HG03442 (cell line): ENCODE data around the gene EPB41L2.

Experiments used
- ATAC-seq: cut with Tn5 transposase; IDR thresholded peaks from one replicate; pipeline ENCODE4 v1.9.1; 2021; ENCODE audit warnings: mild to moderate bottlenecking, moderate library complexity; ENCODE audit not compliant: unreplicated experiment

The EPB41L2 gene

DNA sequence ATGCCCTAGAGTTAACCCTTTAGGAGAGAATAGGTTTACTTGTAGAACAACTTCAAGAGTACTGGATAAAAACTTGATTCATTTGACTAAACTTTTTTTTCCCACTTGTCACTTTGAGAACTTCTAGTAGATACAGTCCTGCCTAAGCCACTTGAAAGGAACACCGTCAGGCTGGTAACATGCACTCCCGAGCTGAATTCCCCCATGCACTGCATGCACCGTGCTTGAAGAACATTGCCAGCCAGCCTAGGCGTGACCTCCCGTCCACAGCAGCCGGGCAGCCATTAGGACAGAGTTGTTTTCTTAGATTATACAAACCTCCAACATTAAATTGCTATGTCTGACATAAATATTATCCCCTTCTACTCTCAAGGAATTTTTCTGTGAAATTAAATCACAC is 183.2 kb downstream of the EPB41L2 start:
- ATAC-seq, result no peak

DNA sequence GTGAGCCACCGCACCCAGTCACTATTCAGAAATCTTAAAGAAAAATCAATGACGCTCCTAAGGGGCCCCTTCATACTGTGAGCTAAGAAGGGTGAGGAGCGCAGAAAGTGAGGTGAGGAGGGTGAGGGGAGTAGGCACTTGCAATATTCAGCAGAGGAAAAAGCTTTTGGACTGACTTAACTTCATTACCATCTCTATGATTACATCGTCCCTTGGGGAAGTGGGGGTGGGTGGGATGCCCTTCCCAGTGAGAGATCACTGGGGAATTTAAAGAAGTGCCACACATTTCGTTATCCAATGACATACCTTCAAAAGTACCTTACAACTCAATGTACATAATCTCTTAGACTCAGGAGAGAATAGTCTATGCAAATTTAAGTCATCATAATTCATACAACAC is 189.3 kb downstream of the EPB41L2 start:
- ATAC-seq, result no peak

DNA sequence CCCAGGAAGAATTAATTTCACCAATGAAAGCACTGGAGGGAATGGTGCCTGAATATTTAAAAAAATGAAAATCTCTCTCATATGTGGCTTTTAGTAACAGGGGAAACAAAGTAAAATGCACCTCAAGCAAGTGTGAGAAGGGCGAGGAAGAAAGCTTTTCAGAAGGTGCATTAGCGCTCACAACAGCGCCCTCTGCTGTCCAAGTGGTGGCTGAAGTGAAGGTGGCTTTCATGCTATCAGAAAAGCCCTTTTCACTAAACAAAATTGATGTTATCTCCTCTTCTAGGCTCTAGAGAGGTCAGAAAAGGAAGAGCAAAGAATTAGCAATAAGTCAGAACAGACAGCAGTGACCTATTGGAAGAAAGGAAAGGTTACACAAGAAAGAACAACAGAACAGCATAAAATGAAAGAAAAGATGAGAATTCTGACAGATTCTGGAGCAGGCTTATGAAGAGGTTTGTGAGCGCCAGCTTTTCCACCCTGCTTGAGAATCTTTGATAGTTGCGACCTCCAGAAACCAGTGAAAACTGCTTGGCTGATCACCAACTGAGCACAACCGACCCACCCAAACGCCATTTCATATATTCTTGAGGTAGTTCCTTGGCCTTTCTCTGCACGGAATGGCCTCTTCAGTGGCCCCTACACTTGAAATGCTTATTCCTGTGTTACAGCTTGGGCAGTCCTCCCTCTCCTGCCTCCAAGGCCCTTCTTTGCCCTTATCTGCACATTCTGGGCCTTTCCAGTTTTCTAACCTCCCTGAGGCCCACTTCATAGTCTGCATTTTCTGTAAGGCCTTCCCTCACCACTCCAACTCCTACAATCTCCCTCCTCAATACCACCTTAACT is 190.6 kb downstream of the EPB41L2 start:
- peak; percentile 70 for ATAC-seq

DNA sequence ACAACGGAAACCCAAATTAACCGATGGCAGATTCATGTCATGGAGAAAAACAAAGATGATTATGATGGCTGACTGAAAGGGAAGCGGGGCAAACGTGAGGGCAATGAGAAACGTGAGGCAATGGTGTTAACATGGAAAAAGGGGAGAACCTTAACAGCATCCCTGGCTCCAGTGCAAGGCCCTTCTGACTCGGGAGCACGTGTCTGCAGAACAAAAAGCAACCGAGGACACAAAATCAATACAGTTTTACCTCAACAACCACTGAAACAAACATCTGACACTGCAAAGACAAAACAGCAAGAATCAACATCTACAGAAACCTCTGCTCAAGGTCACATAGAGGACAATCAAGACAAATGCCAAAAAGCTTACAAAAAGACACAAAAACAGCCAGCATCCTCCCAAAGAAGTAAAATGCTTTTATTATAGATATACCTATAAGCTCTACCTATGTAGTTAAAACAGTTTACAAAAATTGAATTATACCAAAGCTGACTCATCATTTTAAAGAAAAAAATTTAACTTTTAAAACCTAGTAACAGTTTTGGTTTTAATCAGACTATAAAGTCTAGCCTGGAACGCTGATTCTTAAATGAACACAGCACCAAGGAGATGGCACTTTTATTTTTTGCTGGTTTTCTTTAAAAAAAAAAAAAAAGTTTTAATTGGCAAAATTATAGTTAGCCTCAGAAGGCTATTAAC is 192.7 kb downstream of the EPB41L2 start:
- ATAC-seq, result no peak

DNA sequence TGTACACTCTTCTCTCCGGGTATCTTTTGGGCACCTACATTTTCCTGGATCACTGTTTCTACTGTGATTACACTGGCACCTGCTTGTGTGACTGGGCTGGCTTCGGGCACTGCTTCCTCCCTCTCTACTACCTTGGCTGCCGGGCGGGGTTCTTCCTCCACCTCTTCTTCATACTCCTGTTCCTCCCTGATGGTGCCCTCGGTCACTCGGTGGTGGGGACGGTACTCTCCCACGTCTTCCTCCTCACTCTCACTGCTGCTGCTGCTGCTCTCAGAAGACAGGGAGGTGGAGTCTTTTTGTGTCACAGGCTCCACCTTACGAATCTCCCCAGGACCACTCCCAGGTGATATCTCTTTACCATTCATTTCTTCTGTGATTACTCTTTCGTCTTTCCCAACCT is 193.4 kb downstream of the EPB41L2 start:
- no peak for ATAC-seq

DNA sequence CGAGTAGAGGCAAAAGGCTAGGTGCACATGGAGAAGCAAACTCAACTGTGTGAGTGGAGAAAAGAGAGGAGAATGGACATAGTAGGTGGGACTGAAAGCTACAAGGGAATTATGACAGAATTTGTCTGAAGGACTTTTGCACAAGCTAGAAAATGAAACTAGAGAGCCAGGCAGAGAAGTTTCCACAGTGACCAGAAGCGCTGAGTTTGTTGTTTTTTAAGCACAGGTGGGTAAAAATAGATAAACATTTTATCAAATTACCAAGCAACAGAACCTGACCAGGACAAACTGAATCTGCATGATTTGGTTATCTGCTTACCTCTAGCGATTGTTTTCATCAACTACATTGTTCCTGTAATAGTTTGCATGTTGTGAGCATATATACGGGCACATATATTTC is 197.3 kb downstream of the EPB41L2 start:
- no peak for ATAC-seq

DNA sequence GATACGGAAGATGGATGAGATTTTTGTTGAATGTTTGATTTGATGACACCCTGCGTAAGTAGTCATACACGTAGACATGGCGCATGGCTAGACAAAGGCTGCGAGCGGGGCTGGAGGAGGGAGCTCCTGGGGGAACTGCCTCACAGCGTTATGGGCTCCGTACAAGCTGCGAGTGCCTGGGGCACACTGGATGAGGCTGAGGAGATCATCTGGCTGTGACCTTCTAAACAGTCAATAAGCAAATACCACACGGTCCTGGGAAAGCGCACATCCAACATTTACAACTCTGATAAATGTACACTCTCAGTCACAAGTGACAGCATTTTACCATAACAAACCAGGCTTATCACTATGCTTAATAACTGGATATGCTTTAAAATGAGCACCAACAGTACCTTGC is 198.7 kb downstream of the EPB41L2 start:
- no peak for ATAC-seq

DNA sequence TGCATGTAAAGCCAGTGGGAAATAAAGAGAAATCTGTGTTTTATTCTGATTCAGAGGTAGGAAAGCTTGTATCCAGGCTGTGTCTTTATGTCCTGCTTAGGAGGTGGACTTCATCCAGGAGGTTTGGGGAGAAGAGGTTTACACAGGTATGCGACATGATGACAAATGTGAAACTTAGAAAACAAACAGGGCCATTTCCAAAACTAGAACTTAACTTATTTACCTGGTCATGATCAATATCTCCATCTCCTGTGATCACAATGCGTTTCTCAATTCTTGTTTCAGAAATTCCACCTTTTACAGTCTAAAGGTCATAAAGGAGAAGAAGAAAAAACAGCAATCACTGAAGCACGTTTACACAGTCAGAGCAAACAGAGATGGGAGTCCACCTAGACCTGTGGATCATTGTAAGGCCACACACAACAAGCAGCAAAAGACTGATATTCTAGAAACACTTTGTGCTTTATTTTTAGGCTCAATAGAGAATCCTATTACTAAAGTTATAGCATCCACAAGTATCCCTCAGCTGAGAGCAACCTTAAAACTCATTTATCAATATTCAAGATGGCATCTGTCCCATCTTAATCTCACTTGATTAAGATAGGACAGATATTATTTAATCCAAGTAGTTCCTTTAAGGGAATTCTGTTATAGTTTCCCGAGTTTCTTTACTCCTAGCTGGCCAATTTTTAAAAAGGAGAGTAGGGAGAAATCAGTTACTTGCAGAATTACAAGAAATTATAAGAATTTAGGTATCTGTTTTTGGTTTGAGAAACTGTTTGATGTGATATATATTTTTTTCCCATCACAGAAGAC is 199.4 kb downstream of the EPB41L2 start:
- ATAC-seq, result no peak

DNA sequence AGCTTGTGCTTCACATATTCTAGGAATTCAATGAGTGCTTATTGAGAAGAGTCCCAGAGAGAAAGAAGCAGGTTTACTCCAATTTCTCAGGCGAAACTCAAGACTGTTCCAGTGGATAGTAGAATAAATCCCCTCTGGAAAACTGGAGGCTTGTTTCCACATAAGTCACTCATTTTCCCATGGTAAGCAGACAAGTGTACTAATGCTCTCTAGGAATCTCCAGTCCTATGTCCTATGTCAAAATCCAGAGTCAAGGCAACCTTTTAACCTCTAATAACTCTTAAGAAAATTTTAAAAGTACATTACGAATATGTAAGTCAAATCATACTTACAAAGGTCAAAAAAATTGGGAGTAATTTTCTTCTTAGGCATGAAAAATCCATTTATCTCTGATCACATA is 200.7 kb downstream of the EPB41L2 start:
- no peak for ATAC-seq

DNA sequence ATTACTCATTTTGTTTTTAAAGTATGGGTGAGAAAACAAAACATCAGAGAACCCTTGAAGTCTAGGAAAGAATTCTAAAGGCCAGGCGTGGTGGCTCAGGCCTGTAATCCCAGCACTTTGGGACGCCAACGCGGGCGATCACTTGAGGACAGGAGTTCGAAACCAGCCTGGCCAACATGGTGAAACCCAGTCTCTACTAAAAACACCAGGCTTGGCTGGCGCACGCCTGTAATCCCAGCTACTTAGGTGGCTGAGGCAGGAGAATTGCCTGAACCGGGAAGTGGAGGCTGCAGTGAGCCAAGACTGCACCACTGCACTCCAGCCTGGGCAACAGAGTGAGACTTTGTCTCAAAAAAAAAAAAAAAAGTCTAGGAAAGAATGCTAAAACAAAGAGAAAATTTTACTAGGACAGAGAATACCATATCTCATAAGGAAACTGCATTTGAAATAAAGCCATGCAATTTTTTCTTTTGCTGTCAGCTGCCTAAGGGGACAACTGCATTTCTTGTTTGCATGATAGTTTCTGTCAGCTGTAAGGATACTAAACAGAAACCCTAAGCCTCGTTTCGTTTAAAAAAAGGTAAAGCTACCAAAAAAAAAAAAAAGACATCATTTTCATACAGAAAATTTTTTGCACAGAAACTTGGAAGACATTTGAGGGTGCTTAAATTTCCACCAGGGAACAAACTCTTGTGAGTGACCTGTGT is 203.7 kb downstream of the EPB41L2 start:
- ATAC-seq, result no peak

DNA sequence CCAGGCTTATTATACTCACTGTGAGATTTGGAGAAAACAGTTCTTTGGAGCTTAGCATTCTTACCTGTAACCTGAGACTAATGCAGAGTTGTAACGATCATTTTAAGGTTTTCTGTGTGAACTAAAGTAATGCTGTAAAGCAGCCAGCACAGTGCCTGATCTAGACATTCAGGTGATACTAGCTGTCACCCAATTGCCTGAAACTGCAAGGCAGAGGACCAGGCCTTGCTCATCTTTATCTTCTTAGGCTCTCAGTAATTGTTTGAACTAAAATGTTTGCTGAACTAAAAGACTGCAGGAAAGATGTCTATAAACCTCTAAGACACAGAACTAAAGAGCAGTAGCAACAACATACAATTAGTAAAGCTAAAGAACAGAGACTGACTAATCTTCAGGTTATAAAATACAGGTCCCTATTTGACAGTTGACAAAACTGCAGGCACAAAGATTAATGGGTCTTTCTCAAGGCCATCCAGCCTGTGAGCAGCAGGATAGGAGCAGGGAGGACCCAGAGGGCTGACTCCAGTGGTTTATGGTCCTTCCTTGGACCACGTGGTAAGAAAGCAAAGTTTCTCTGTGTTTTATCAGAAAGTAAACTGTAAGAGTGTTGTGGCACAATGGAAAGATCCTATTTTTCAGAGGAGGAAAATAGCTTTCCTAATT is 204.4 kb downstream of the EPB41L2 start:
- ATAC-seq, result no peak

DNA sequence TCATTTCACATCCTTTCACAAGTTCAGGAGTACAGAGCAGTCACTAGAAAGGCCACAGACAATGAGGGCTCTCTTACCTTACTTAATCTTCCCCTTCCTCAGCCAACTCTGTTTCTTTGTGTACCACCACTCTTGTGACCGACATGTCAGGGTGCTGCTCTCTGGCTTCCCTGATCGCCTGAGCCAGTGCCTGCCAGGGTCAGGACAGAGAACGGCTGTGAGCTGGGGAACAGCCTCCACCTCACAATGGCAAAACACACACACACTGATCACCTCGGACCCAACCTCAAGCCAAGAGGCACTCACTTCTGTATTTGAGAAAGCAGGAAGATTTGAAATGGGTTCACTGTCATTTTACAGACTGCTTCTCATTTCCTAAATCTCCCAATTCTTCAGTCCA is 205.0 kb downstream of the EPB41L2 start:
- no peak for ATAC-seq

DNA sequence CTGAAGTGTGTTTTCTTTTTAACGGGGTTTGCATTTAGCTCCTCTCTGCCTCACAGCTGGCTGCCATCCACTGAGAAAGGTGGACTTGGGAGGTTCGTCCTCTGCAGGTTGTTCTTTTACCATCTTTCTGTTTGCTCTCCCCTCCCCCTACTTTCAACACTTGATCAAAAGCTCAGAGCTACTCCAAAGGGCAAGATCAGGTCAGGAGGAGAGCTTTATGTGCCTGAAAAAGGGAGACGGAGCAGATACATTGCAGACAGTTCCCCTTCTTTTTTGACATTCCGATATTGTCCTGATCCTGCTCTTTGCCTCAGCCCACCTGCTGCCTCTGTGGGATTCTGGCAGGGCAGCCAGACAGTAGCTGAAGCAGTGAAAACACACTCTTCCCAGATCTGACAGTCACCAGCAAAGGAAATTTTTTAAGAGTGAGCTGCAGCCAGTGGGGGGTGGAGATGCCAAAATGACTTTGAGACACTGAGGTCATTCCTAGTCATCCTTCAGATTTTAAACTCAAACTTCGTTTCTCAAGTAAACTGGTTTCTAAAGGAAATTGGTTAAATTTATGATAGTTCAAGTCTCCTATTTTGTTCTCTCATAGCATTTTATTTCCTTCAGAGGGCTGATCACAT is 209.4 kb downstream of the EPB41L2 start:
- ATAC-seq, result no peak

DNA sequence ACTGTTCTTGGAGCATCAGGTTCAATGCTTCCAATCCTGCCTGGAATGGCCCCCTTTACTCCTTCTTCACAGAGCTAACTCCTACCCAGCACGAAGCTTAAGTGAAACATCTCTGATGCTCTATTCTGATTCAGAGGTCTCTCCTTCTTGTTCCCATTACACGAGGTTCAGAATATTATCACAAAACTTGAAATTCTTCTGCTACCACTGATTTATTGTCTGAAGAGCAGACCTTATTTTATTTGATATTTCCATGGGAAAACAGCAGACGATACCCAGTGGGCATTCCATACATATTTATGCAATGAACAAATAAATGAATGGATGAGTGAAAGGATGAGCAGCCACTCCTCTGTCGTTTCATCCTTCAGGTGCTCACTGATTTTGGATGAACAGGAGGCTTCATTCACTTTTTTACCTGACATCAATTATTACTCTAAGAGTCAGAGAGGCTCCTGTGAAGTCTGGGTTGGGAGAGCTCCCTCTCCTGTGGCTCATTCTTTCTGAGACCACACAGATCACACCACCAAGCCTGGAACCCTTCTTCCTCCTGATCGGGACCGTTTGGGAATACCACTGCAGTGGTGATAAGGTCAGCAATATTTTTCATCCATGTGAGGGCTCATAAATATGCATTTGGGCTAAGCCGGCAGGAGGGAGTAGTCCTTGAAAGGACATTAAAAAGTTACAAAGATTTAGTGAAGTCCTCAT is 210.0 kb downstream of the EPB41L2 start:
- no peak for ATAC-seq

DNA sequence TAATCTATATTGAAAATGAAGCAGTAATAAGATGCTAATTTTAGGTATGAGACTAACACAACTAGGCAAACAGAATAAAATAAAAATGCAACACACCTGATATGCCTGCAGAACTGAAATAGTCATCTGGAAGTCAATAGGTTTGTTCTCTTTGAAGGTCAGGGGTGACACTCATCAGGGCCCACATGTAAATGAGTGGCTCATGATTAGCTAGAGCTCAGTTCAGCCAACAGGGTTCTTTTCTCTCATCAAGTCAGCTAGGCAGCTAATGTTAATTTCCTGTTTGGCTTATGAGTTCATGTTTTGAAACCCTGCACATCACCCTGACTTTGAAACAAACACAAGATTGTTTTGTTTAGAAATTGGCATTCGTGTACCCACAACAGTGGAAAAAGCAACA is 212.0 kb downstream of the EPB41L2 start:
- no peak for ATAC-seq

DNA sequence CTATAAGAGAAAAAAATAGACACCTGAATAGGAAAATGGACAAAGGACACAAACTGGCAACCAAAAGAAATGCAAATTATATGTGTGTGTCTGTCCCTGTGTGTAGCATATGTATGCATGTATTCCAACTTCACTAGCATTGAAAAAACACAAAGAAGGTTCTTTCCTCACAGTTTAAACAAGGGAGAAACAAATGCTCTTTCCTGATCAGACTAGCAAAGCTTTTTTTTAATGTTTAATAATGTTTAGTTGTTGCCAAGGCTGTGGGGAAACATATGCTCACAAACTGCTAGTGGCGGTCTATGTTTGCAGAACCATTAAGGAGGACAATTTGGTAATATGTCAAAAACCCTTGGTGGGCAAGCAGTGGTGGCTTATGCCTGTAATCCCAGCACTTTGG is 213.5 kb downstream of the EPB41L2 start:
- no peak for ATAC-seq

DNA sequence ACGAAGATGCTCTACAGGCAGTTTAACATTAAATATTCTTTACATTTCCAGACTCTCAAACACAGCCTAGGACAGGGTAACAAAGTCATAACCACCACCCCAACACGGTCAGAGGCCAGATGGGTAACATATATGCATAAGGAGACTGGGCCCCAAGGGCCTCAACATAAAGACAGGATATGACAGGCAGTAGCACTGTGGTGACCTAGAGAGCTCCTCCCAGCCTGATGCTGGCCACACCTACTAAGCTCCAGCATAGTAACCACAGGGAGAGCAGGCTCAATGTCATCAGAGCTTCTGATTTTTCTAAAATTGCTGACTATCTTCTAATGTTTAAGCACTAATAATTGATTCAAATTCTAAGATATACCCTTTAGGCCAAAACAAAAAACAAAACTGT is 214.1 kb downstream of the EPB41L2 start:
- peak; percentile 91 for ATAC-seq

DNA sequence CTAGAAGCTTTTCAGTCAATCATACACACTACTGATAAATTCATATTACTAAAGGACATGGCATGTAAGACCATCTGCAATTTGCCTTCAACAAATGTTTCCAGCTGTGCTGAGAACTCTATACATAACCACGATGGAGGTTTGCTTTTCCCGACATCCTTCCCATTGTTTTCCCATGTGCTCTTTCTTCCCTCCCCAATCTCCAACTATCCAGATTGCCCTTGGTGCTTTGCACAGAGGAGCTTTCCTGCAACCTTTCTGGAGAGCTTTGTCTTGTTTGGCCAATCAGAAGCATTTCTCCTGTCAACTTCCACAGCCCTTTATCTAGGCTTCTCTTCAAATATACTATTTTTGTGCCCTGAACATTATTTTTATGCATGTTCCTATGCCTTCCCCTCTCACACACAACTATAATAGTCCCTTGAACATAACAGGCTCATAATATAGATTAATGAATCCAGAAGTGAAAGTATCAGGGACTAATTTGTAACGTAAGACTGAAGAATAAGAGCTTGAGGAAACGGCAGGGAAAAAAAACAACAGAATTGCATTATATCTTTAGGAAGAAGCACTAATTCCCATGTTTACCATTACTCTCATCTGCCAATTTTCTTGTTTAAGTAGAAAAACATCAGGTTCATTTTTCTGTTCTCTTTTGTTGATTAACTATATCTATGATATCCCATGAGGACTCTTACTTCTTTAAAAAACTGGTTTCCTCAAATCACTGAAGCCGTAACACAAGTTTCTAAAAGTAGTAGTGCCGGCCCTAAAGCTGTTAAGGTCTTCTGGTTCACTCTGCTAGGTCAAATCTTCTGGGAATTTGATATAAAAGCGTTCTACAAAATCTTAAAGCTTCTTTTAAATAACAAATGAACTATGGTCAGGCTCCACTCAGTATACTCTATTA is 215.8 kb downstream of the EPB41L2 start:
- ATAC-seq, result no peak
